ENCODE results near the gene PHF21A. TPM values are rescaled to one million over a fixed set of nuclear protein-coding genes. Genes with fewer than 3 reads are reported as not detected.

Gene PHF21A
- total RNA-seq, 1 experiment from 2014 or later: 20.5 TPM

- DNase-seq: no peak
- H3K36me3 Mint-ChIP-seq (ENCODE audit: insufficient read depth, unreplicated experiment): peaks cover 23% of the 10 kb centered on the region
- H3K9me3 Mint-ChIP-seq (ENCODE audit: low read depth, unreplicated experiment): no peaks in the 10 kb centered on the region
- H3K4me3 Mint-ChIP-seq (ENCODE audit: low read depth, unreplicated experiment): no peak overlapping the region
- intact Hi-C loops (cut with micrococcal nuclease; ENCODE audit: unreplicated experiment): no loop called here
- no TSS peak for BruUV-seq (replicated peaks)
- H3K4me1 Mint-ChIP-seq (ENCODE audit: low read depth, unreplicated experiment): peaks cover 18% of the 10 kb centered on the region
- H3K27me3 Mint-ChIP-seq (ENCODE audit: unreplicated experiment): no peaks in the 10 kb centered on the region
- no peak for TF ChIP-seq CTCF (IDR thresholded peaks at IDR 0.05; ENCODE audit: unreplicated experiment)
- CTCF ChIA-PET: no interaction called here
- no peak overlapping the region for H3K27ac Mint-ChIP-seq (ENCODE audit: unreplicated experiment)
Measured at GRCh38 chr11:45927332-45927683, 193.9 kb downstream of the PHF21A start.

- CTCF ChIA-PET: no interaction called here
- H3K27ac Mint-ChIP-seq (ENCODE audit: unreplicated experiment): no peak overlapping the region
- no peak overlapping the region for H3K4me3 Mint-ChIP-seq (ENCODE audit: low read depth, unreplicated experiment)
- H3K27me3 Mint-ChIP-seq (ENCODE audit: unreplicated experiment): no peaks in the 10 kb centered on the region
- peaks cover 18% of the 10 kb centered on the region for H3K4me1 Mint-ChIP-seq (ENCODE audit: low read depth, unreplicated experiment)
- no peak for DNase-seq
- intact Hi-C loops (cut with micrococcal nuclease; ENCODE audit: unreplicated experiment): no loop called here
- H3K36me3 Mint-ChIP-seq (ENCODE audit: insufficient read depth, unreplicated experiment): peaks cover 23% of the 10 kb centered on the region
- TF ChIP-seq CTCF (IDR thresholded peaks at IDR 0.05; ENCODE audit: unreplicated experiment): no peak
- no peaks in the 10 kb centered on the region for H3K9me3 Mint-ChIP-seq (ENCODE audit: low read depth, unreplicated experiment)
- BruUV-seq (replicated peaks): no TSS peak
Measured at GRCh38 chr11:45926536-45927331, 194.5 kb downstream of the PHF21A start.

- peaks cover 18% of the 10 kb centered on the region for H3K4me1 Mint-ChIP-seq (ENCODE audit: low read depth, unreplicated experiment)
- H3K27me3 Mint-ChIP-seq (ENCODE audit: unreplicated experiment): no peaks in the 10 kb centered on the region
- no peak overlapping the region for H3K4me3 Mint-ChIP-seq (ENCODE audit: low read depth, unreplicated experiment)
- H3K9me3 Mint-ChIP-seq (ENCODE audit: low read depth, unreplicated experiment): no peaks in the 10 kb centered on the region
- H3K27ac Mint-ChIP-seq (ENCODE audit: unreplicated experiment): no peak overlapping the region
- CTCF ChIA-PET: no interaction called here
- no peak for TF ChIP-seq CTCF (IDR thresholded peaks at IDR 0.05; ENCODE audit: unreplicated experiment)
- no TSS peak for BruUV-seq (replicated peaks)
- intact Hi-C loops (cut with micrococcal nuclease; ENCODE audit: unreplicated experiment): no loop called here
- H3K36me3 Mint-ChIP-seq (ENCODE audit: insufficient read depth, unreplicated experiment): peaks cover 23% of the 10 kb centered on the region
- no peak for DNase-seq
Measured at GRCh38 chr11:45926001-45926401, 195.3 kb downstream of the PHF21A start.

GRCh38 chr11:45925550-45925949, 195.7 kb downstream of the PHF21A start:
- no peak for TF ChIP-seq CTCF (IDR thresholded peaks at IDR 0.05; ENCODE audit: unreplicated experiment)
- CTCF ChIA-PET: no interaction called here
- H3K4me3 Mint-ChIP-seq (ENCODE audit: low read depth, unreplicated experiment): no peak overlapping the region

More at GRCh38 chr11:45925550-45925949, 195.7 kb downstream of the PHF21A start:
- no peak for DNase-seq
- Mint-ChIP-seq H3K9me3 (ENCODE audit: low read depth, unreplicated experiment) (no peaks in the 10 kb centered on the region), H3K27ac (ENCODE audit: unreplicated experiment) (no peak overlapping the region), H3K27me3 (ENCODE audit: unreplicated experiment) (no peaks in the 10 kb centered on the region), H3K4me1 (ENCODE audit: low read depth, unreplicated experiment) (peaks cover 18% of the 10 kb centered on the region), H3K36me3 (ENCODE audit: insufficient read depth, unreplicated experiment) (peaks cover 23% of the 10 kb centered on the region)
- no TSS peak for BruUV-seq (replicated peaks)
- intact Hi-C loops (cut with micrococcal nuclease; ENCODE audit: unreplicated experiment): no loop called here

Measured in Calu3 (cell line).